ENCODE data around the gene EFTUD2.

GRCh38 chr17:44928136-44928535 lies 28.9 kb upstream of the EFTUD2 start:
- TF ChIP-seq POLR2A (IDR thresholded peaks at IDR 0.05; ENCODE audit: low read depth, low read length) (no peak), POLR2AphosphoS5 (IDR thresholded peaks at IDR 0.05; ENCODE audit: low read depth, low read length) (no peak)
